ENCODE data around the gene ABHD17C. TPM values are rescaled to one million over a fixed set of nuclear protein-coding genes. Genes with fewer than 3 reads are reported as not detected.
"Not testable (repeated sequence)": the region's sequence is repeated elsewhere in the genome, so short reads cannot be mapped to it uniquely, and the experiment has no call there.

Gene ABHD17C
- total RNA-seq, 6 experiments from 2014 or later, result 2.0 to 5.5 (median 3.0) TPM

DNA sequence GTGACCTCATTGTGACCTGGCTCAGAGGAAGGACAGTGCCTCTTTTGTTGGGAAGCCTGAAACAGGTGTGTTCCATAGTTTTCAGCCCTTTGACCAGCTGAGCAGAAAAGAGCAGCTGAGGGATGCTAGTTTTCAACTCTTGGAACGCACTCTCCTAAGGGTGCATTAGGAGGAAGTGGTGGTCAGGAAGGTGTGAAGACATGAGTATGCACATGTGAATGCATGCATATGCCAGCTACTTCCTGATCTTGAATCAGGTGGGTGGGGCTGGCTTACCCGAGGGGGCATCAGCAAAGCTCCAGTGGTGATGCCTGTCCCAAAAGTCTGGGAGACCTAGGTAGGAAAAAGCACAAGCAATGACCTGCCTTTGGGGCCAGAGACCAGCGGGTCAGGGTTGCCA, 60.8 kb downstream of the ABHD17C start:
- WGBS (ENCODE audit: insufficient coverage, low coverage, low lambda C conversion rate, missing lambda C conversion rate), result 92% methylated on average over 2 of the region's 3 CpGs

DNA sequence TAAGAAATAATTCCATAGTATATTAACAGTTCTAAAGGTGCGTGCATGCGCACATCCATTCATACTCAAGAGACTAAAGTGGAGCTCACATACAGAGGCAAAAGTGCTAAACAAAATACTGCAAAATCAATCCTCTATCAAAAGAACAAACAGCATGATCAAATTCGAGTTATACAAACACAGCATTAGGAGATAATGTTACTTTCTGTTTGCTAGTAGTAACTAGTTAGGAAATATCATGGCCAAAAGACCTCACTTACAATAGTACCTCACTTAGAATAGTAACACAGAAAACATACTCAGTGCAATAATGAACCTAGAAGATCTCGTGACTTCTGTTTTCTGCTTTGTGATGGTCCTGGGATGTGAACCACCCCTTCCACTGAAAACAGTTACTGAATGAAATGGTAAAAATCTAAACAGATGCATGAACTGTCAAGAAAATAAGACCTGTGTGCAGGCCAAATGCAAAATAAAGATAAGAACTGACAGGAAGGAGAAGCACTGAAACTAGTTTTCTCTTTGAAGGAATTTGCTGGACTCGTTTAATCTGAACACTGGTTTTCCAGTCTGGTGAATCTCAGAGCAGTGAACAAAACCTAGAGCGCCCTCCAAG, 63.1 kb downstream of the ABHD17C start:
- TF ChIP-seq, protein P1, sequence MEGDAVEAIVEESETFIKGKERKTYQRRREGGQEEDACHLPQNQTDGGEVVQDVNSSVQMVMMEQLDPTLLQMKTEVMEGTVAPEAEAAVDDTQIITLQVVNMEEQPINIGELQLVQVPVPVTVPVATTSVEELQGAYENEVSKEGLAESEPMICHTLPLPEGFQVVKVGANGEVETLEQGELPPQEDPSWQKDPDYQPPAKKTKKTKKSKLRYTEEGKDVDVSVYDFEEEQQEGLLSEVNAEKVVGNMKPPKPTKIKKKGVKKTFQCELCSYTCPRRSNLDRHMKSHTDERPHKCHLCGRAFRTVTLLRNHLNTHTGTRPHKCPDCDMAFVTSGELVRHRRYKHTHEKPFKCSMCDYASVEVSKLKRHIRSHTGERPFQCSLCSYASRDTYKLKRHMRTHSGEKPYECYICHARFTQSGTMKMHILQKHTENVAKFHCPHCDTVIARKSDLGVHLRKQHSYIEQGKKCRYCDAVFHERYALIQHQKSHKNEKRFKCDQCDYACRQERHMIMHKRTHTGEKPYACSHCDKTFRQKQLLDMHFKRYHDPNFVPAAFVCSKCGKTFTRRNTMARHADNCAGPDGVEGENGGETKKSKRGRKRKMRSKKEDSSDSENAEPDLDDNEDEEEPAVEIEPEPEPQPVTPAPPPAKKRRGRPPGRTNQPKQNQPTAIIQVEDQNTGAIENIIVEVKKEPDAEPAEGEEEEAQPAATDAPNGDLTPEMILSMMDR (IDR thresholded peaks at IDR 0.05), result no peak
- TF ChIP-seq POLR2A (IDR thresholded peaks at IDR 0.05), result no peak
- ATAC-seq, result peak; percentile 67 to 78 (median 72)
- no peaks in the 10 kb centered on the region for H3K36me3 ChIP-seq
- peaks cover 0 to 13% (median 2%) of the 10 kb centered on the region in 4 donors for H3K4me1 ChIP-seq
- intact Hi-C loops (cut with DNase I), result no loop called here
- no peak overlapping the region for H3K4me3 ChIP-seq
- no peaks in the 10 kb centered on the region for H3K27me3 ChIP-seq
- 19% methylated on average over 6 of the region's 6 CpGs for WGBS (ENCODE audit: insufficient coverage, low coverage, low lambda C conversion rate, missing lambda C conversion rate)
- no peaks in the 10 kb centered on the region for H3K9me3 ChIP-seq
- no peak for DNase-seq
- no peak overlapping the region for H3K27ac ChIP-seq

More for the DNA sequence above, 60.8 kb downstream of the ABHD17C start:
- Histone ChIP-seq H3K9me3 (no peaks in the 10 kb centered on the region), H3K27me3 (no peaks in the 10 kb centered on the region), H3K27ac (no peak overlapping the region), H3K4me3 (no peak overlapping the region), H3K4me1 (peaks cover 0 to 13% (median 2%) of the 10 kb centered on the region in 4 donors), H3K36me3 (no peaks in the 10 kb centered on the region)
- intact Hi-C loops (cut with DNase I), result no loop called here
- DNase-seq, result no peak
- TF ChIP-seq, protein P1 (IDR thresholded peaks at IDR 0.05), result no peak
- ATAC-seq, result no peak

DNA sequence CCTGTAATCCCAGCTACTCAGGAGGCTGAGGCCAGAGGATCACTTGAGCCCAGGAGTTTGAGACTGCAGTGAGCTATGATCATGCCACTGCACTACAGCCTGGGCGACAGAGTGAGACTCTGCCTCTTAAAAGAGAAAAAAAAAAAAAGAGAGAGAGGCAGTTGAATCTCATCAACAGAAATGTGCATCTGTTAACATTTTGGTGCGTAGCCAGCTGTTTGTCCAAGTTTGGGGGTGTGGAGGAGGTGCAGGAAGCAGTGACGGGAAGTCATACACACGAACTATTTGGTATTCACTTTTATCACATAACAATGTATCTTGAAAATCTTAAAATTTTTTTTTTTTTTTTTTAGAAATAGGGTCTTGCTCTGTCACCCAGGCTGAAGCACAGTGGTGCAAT, 65.8 kb downstream of the ABHD17C start:
- Histone ChIP-seq H3K27me3 (no peaks in the 10 kb centered on the region), H3K27ac (no peak overlapping the region), H3K4me3 (no peak overlapping the region), H3K36me3 (no peaks in the 10 kb centered on the region), H3K4me1 (peaks cover 0 to 13% (median 2%) of the 10 kb centered on the region in 4 donors), H3K9me3 (no peaks in the 10 kb centered on the region)
- TF ChIP-seq POLR2A (IDR thresholded peaks at IDR 0.05), result no peak
- TF ChIP-seq, protein P1 (IDR thresholded peaks at IDR 0.05), result no peak
- no peak for ATAC-seq
- 49% methylated on average over 4 of the region's 4 CpGs for WGBS (ENCODE audit: insufficient coverage, low coverage, low lambda C conversion rate, missing lambda C conversion rate)
- intact Hi-C loops (cut with DNase I), result no loop called here
- no peak for DNase-seq

DNA sequence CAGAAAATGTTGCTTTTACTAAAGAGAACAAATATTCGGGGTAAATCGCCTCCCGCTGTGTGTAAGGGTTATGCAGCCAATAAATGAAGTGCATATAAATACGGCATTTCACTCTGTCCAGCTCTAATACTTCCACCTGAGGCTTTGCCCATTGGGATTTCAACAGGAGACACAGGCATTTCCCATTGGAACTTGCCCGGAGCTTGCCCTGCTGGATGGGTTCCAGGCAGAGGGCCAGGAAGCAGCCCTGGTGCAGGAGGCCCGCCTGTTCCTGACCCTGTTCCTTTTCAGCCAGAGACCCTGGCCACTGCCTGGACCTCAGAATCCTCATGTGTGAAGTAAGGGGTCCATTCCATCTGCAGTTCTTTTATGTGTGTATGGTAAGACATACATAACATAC, 66.6 kb downstream of the ABHD17C start:
- Histone ChIP-seq H3K4me1 (peaks cover 0 to 13% (median 2%) of the 10 kb centered on the region in 4 donors), H3K4me3 (no peak overlapping the region), H3K27me3 (no peaks in the 10 kb centered on the region), H3K36me3 (no peaks in the 10 kb centered on the region), H3K27ac (no peak overlapping the region), H3K9me3 (no peaks in the 10 kb centered on the region)
- DNase-seq (peak in 1 of 3 donors; percentile 25), ATAC-seq (peak in 2 of 4 donors; percentile 34 to 66)
- WGBS (ENCODE audit: insufficient coverage, low coverage, low lambda C conversion rate, missing lambda C conversion rate), result 62% methylated on average over 4 of the region's 6 CpGs
- intact Hi-C loops (cut with DNase I), result no loop called here
- TF ChIP-seq, protein P1 (IDR thresholded peaks at IDR 0.05), result no peak
- TF ChIP-seq POLR2A (IDR thresholded peaks at IDR 0.05), result no peak

DNA sequence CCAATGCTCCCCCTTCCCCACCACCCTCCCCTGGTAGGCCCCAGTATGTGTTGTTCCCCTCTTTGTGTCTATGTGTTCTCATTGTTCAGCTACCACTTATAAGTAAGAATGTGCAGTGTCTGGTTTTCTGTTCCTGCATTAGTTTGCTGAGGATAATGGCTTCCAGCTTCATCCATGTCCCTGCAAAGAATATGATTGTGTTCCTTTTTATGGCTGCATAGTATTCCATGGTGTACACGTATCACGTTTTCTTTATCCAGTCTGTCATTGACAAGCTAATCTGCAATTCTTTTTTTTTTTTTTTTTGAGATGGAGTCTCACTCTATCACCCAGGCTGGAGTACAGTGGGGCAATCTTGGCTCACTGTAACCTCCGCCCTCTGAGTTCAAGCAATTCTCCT, 68.1 kb downstream of the ABHD17C start:
- H3K9me3 ChIP-seq; H3K4me1 ChIP-seq; H3K27ac ChIP-seq; DNase-seq; H3K27me3 ChIP-seq; H3K4me3 ChIP-seq; intact Hi-C loops (cut with DNase I); ATAC-seq; H3K36me3 ChIP-seq: not testable (repeated sequence)
- WGBS (ENCODE audit: insufficient coverage, low coverage, low lambda C conversion rate, missing lambda C conversion rate), result 100% methylated on average over 2 of the region's 3 CpGs

Data from right lobe of liver (tissue), 6 donors.